HepG2 (cell line): ENCODE measurements around the gene SMO. TPM values are rescaled to one million over a fixed set of nuclear protein-coding genes. Genes with fewer than 3 reads are reported as not detected.

Experiments used
- ATAC-seq: fragments of 200-7000 bp; cut with Tn5 transposase; 3 replicates; pipeline ENCODE4 v1.9.1; 2020; ENCODE audit warnings: mild to moderate bottlenecking, moderate library complexity
- BruUV-seq: library from RNA; stranded (reverse); fragments of 400-500 nt; replicated peaks from 2 replicates; lab custom pipeline; 2021; lab: Mats Ljungman, UMichigan
- CTCF ChIA-PET: fragments of 300-600 bp; formaldehyde crosslinking; extraction: SDS; loops from one replicate; lab custom pipeline; 2021; ENCODE audit warnings: low total read pairs, inconsistent platforms, low intra/inter-chr PET ratio; lab: Yijun Ruan, JAX
- POLR2A ChIA-PET: fragments of 350-600 bp; sonication (Branson Sonifier 250); formaldehyde crosslinking; loops from one replicate; lab custom pipeline; 2020; ENCODE audit warnings: antibody characterized with exemption, inconsistent platforms; lab: Yijun Ruan, JAX
- DNase-seq: peaks from one replicate; pipeline ENCODE4 v3.0.0-alpha.2; 2015; ENCODE audit warnings: low spot score
- FAIRE-seq: peaks from 3 replicates; lab custom pipeline; 2011; peaks lifted over from hg19 to GRCh38; lab: Jason Lieb, UNC
- H2AFZ ChIP-seq: one replicate; pipeline ENCODE4 v1.6.1; 2011; ENCODE audit warnings: low read length, inconsistent platforms
- H3K27ac ChIP-seq: fragments of 300-600 bp; 3 replicates; pipeline ENCODE4 v1.8.0; 2011; ENCODE audit warnings: mixed run types, mild to moderate bottlenecking, mixed read lengths, low read length, inconsistent platforms; ENCODE audit not compliant: insufficient read depth; ENCODE audit errors: extremely low read length
- H3K27me3 ChIP-seq, 2 experiments: fragments of 200-600 bp in 1 of 2; 2 replicates in 1 of 2; 3 replicates in 1 of 2; pipeline versions ENCODE4 v1.6.0 to v1.8.0; 2011; ENCODE audit warnings: low read length in 2 of 2, mild to moderate bottlenecking in 2 of 2, moderate library complexity in 2 of 2, inconsistent platforms in 1 of 2; ENCODE audit not compliant: insufficient read depth in 2 of 2, control insufficient read depth in 1 of 2
- H3K36me3 ChIP-seq, 2 experiments: fragments of 200-600 bp in 1 of 2; replicated peaks in 1 of 2; 2 replicates in 1 of 2; 3 replicates in 1 of 2; pipeline versions ENCODE4 v1.5.1 to v1.8.0; 2011; ENCODE audit warnings: low read length in 2 of 2, inconsistent platforms in 1 of 2; ENCODE audit not compliant: insufficient read depth in 2 of 2, control insufficient read depth in 1 of 2
- H3K4me1 ChIP-seq: 2 replicates; pipeline ENCODE4 v1.5.1; 2012; ENCODE audit warnings: low read length, inconsistent platforms; ENCODE audit not compliant: insufficient read depth
- H3K4me2 ChIP-seq: 2 replicates; pipeline ENCODE4 v1.6.0; 2011; ENCODE audit warnings: low read depth, low read length, inconsistent platforms
- H3K4me3 ChIP-seq, 3 experiments: fragments of 200-600 bp in 1 of 3; sonication (generic), shearing (Covaris generic) in 1 of 3; replicated peaks in 1 of 3; 2 replicates each; pipeline ENCODE4 v1.5.1; 2011 to 2016; ENCODE audit warnings: low read length in 3 of 3, inconsistent platforms in 2 of 3, low read depth in 2 of 3, mild to moderate bottlenecking in 2 of 3, control low read depth in 1 of 3, mixed read lengths in 1 of 3; ENCODE audit not compliant: insufficient read depth in 1 of 3
- H3K79me2 ChIP-seq: one replicate; pipeline ENCODE4 v1.6.1; 2011; ENCODE audit warnings: low read length, inconsistent platforms; ENCODE audit not compliant: insufficient read depth
- H3K9ac ChIP-seq: 2 replicates; pipeline ENCODE4 v1.6.0; 2011; ENCODE audit warnings: mild to moderate bottlenecking, low read depth, low read length, inconsistent platforms; ENCODE audit not compliant: insufficient read depth
- H3K9me3 ChIP-seq: 2 replicates; pipeline ENCODE4 v1.5.1; 2012; ENCODE audit warnings: mild to moderate bottlenecking, low read length
- H4K20me1 ChIP-seq: 2 replicates; pipeline ENCODE4 v1.6.0; 2011; ENCODE audit warnings: inconsistent platforms, mild to moderate bottlenecking, low read length, moderate library complexity; ENCODE audit not compliant: insufficient read depth
- AGO2 ChIP-seq: fragments of 200-400 bp; formaldehyde crosslinking; optimal IDR thresholded peaks from 2 replicates; pipeline ENCODE3; 2017; ENCODE audit warnings: mild to moderate bottlenecking, low read depth, low read length, moderate library complexity
- ATF3 ChIP-seq: sonication (generic); formaldehyde crosslinking; IDR thresholded peaks from 2 replicates; pipeline ENCODE4 v1.4.0; 2020; ENCODE audit warnings: missing genetic modification reagents
- ATF5 ChIP-seq: sonication (generic); formaldehyde crosslinking; IDR thresholded peaks from 2 replicates; pipeline ENCODE4 v1.4.0; 2020; ENCODE audit warnings: mild to moderate bottlenecking, low read depth, missing genetic modification reagents
- CREBL2 ChIP-seq: sonication (generic); formaldehyde crosslinking; IDR thresholded peaks from 2 replicates; pipeline ENCODE4 v1.8.1; 2023; ENCODE audit warnings: missing genetic modification reagents, mild to moderate bottlenecking, borderline replicate concordance
- KLF9 ChIP-seq: IDR thresholded peaks from 2 replicates; pipeline ENCODE4 v1.6.1; 2016; ENCODE audit warnings: low read depth
- ZBTB40 ChIP-seq, 2 experiments: fragments of 450-650 bp in 1 of 2; sonication (generic) in 1 of 2; formaldehyde crosslinking in 1 of 2; IDR thresholded peaks; 2 replicates each; pipeline versions ENCODE4 v1.6.1 to v1.8.0; 2016 to 2022; ENCODE audit warnings: antibody characterized with exemption in 1 of 2, mild to moderate bottlenecking in 1 of 2, missing genetic modification reagents in 1 of 2
- ZNF12 ChIP-seq: sonication (generic); formaldehyde crosslinking; IDR thresholded peaks from 2 replicates; pipeline ENCODE4 v1.5.0; 2020; ENCODE audit warnings: missing genetic modification reagents
- ZNF264 ChIP-seq: sonication (generic); formaldehyde crosslinking; IDR thresholded peaks from 2 replicates; pipeline ENCODE4 v1.4.0; 2020; ENCODE audit warnings: missing genetic modification reagents
- ZNF282 ChIP-seq: fragments of 450-650 bp; IDR thresholded peaks from 2 replicates; pipeline ENCODE4 v1.6.1; 2018; ENCODE audit not compliant: partially characterized antibody
- ZNF362 ChIP-seq: sonication (generic); formaldehyde crosslinking; IDR thresholded peaks from 2 replicates; pipeline ENCODE4 v1.4.0; 2020; ENCODE audit warnings: missing genetic modification reagents, mild to moderate bottlenecking, borderline replicate concordance
- ZNF577 ChIP-seq: sonication (generic); formaldehyde crosslinking; IDR thresholded peaks from 2 replicates; pipeline ENCODE4 v1.4.0; 2020; ENCODE audit warnings: mild to moderate bottlenecking, low read depth, missing genetic modification reagents, borderline replicate concordance
- ZNF788 ChIP-seq: sonication (generic); formaldehyde crosslinking; IDR thresholded peaks from 2 replicates; pipeline ENCODE4 v1.5.0; 2020; ENCODE audit warnings: mild to moderate bottlenecking, missing genetic modification reagents, borderline replicate concordance
- WGBS: methylation state at CpG from one replicate; pipeline ENCODE4 v1.1.6; 2017; ENCODE audit warnings: low lambda C conversion rate; 5-methylcytosine and 5-hydroxymethylcytosine counted together
- in situ Hi-C: cut with HindIII; loops from 2 replicates; pipeline ENCODE4 v1.10.0; 2017; ENCODE audit warnings: low pct_unique_long_range_greater_than_20kb; ENCODE audit not compliant: extremely low pct_ligation_motif_present
- intact Hi-C: fragments of 100-400 bp; cut with micrococcal nuclease; formaldehyde crosslinking; loops from one replicate; pipeline ENCODE4 v1.10.0; 2022; ENCODE audit not compliant: unreplicated experiment
- polyA plus RNA-seq, 8 experiments: library from polyadenylated mRNA; depleted of rRNA in 3 of 8; stranded (reverse) in 7 of 8; unstranded in 1 of 8; fragments of >200 nt; fragmentation: Illumina TruSeq in 4 of 8; extraction: Trizol in 4 of 8; gene quantifications; 2 replicates each; pipeline versions ENCODE4 v1.2.1 to v1.2.3, GENCODE V29; 2011 to 2016; ENCODE audit warnings: low read depth in 4 of 8, missing spikeins in 1 of 8, mixed read lengths in 1 of 8; ENCODE audit not compliant: insufficient read depth in 1 of 8
- total RNA-seq, 5 experiments: library from RNA; depleted of rRNA; stranded (reverse); fragments of >200 nt; fragmentation: Illumina TruSeq; extraction: Trizol; gene quantifications; 2 replicates each; pipeline ENCODE4 v1.2.3, GENCODE V29; 2016; ENCODE audit warnings: low read depth in 1 of 5

SMO gene
- total and polyA plus RNA-seq, 2 of the 13 experiments (the other 11 are each of a cell fraction or from before 2014, with no cell fraction given) = 23.8 to 32.3 TPM

- BruUV-seq = no TSS peak
- ATAC-seq (no peak), DNase-seq (peak; percentile 21), FAIRE-seq (no peak)
- no peaks in the 10 kb centered on the region for H3K36me3 ChIP-seq
- no peak overlapping the region for H3K9ac ChIP-seq
- CTCF ChIA-PET = no interaction called here
- WGBS = 100% methylated on average over 1 of the region's 1 CpG
- in situ Hi-C loops = no loop called here
- H3K4me3 ChIP-seq = no peak overlapping the region
- intact Hi-C loops = no loop called here
- no peaks in the 10 kb centered on the region for H4K20me1 ChIP-seq
- no peak overlapping the region for H2AFZ ChIP-seq
- POLR2A ChIA-PET = no interaction called here
- 0 out of 2 replicates have a peak, but pooled peaks cover 7% of the 10 kb centered on the region for H3K4me1 ChIP-seq
- no peaks in the 10 kb centered on the region for H3K9me3 ChIP-seq
- H3K27me3 ChIP-seq = no peaks in the 10 kb centered on the region
- peaks cover 4% of the 10 kb centered on the region for H3K79me2 ChIP-seq
- no peak overlapping the region for H3K27ac ChIP-seq
- H3K4me2 ChIP-seq = no peak overlapping the region
- TF ChIP-seq ZNF788 (CRISPR knock-in tag) (no peak), ZBTB40 (IDR thresholded peaks at IDR 0.05) (no peak), ZBTB40 (CRISPR knock-in tag; IDR thresholded peaks at IDR 0.05) (no peak), ATF5 (CRISPR knock-in tag) (no peak), ATF3 (no peak), ZNF12 (peak; percentile 92), ZNF362 (CRISPR knock-in tag) (no peak), ZNF577 (CRISPR knock-in tag) (no peak), KLF9 (no peak), AGO2 (no peak), CREBL2 (CRISPR knock-in tag) (no peak), ZNF264 (0 out of 2 replicates have a peak, but pooled peaks have one; percentile 84), ZNF282 (no peak)
Observed at GRCh38 chr7:129244220-129244619, 55.8 kb downstream of the SMO start.
